Endothelial cell of umbilical vein (primary cell): ENCODE data around the gene GPATCH4. TPM values are rescaled to one million over a fixed set of nuclear protein-coding genes. Genes with fewer than 3 reads are reported as not detected.

Experiments used
- BruUV-seq: library from RNA; stranded (reverse); fragments of 400-500 nt; replicated peaks from 2 replicates; lab custom pipeline; 2021; lab: Mats Ljungman, UMichigan
- CTCF ChIA-PET: fragments of 300-600, 350-600 bp; sonication (Branson Sonifier 250); formaldehyde crosslinking; loops from one replicate; lab custom pipeline; 2021; ENCODE audit warnings: antibody characterized with exemption, inconsistent platforms; lab: Charles Lee
- POLR2A ChIA-PET: fragments of 300-600, 350-600 bp; sonication (Branson Sonifier 250); formaldehyde crosslinking; loops from one replicate; lab custom pipeline; 2021; ENCODE audit warnings: antibody characterized with exemption, inconsistent platforms; lab: Charles Lee
- DNase-seq: peaks from one replicate; pipeline ENCODE4 v3.0.0-alpha.2; 2011; ENCODE audit warnings: low read depth, low spot score
- FAIRE-seq: peaks from 2 replicates; lab custom pipeline; 2011; peaks lifted over from hg19 to GRCh38; lab: Jason Lieb, UNC
- H2AFZ ChIP-seq: 2 replicates; pipeline ENCODE4 v1.6.0; 2012; ENCODE audit warnings: low read depth, low read length, control low read depth, inconsistent platforms
- H3K27ac ChIP-seq: 2 replicates; pipeline ENCODE4 v1.5.1; 2011; ENCODE audit warnings: low read depth, mild to moderate bottlenecking, control low read depth, low read length, moderate library complexity; ENCODE audit not compliant: insufficient read depth
- H3K27me3 ChIP-seq, 2 experiments: 2 replicates each; pipeline versions ENCODE4 v1.6.0 to v1.6.1; 2011; ENCODE audit warnings: low read length in 2 of 2, mixed read lengths in 1 of 2; ENCODE audit not compliant: control insufficient read depth in 2 of 2, insufficient read depth in 2 of 2
- H3K36me3 ChIP-seq, 2 experiments: 2 replicates in 1 of 2; 3 replicates in 1 of 2; pipeline ENCODE4 v1.5.1; 2011; ENCODE audit warnings: low read length in 2 of 2, mild to moderate bottlenecking in 1 of 2, moderate library complexity in 1 of 2; ENCODE audit not compliant: control insufficient read depth in 2 of 2, insufficient read depth in 2 of 2; ENCODE audit errors: extremely low read depth in 1 of 2
- H3K4me1 ChIP-seq: 3 replicates; pipeline ENCODE4 v1.5.1; 2011; ENCODE audit warnings: mild to moderate bottlenecking, low read length; ENCODE audit not compliant: control insufficient read depth, insufficient read depth; ENCODE audit errors: extremely low read depth
- H3K4me2 ChIP-seq: 2 replicates; pipeline ENCODE4 v1.6.1; 2011; ENCODE audit warnings: low read length, control low read depth, mixed read lengths; ENCODE audit not compliant: insufficient read depth
- H3K4me3 ChIP-seq, 3 experiments: fragments of 200-600 bp in 1 of 3; sonication (generic), shearing (Covaris generic) in 1 of 3; replicated peaks in 1 of 3; 2 replicates each; pipeline ENCODE4 v1.5.1; 2011 to 2016; ENCODE audit warnings: control low read depth in 3 of 3, low read length in 3 of 3, mild to moderate bottlenecking in 2 of 3, inconsistent platforms in 1 of 3, low read depth in 1 of 3, moderate library complexity in 1 of 3; ENCODE audit not compliant: insufficient read depth in 1 of 3
- H3K79me2 ChIP-seq: 2 replicates; pipeline ENCODE4 v1.6.0; 2012; ENCODE audit warnings: low read length, inconsistent platforms; ENCODE audit not compliant: control insufficient read depth, insufficient read depth
- H3K9ac ChIP-seq: replicated peaks from 2 replicates; pipeline ENCODE3; 2011; ENCODE audit warnings: low read length, control low read depth; ENCODE audit not compliant: insufficient read depth; ENCODE audit errors: extremely low read depth
- H3K9me1 ChIP-seq: replicated peaks from 3 replicates; pipeline ENCODE4 v1.6.0; 2011; ENCODE audit warnings: mild to moderate bottlenecking, low read length; ENCODE audit not compliant: control insufficient read depth, insufficient read depth; ENCODE audit errors: extremely low read depth
- H3K9me3 ChIP-seq: replicated peaks from 2 replicates; pipeline ENCODE4 v1.5.1; 2012; ENCODE audit warnings: low read length, inconsistent platforms; ENCODE audit not compliant: control insufficient read depth, insufficient read depth
- H4K20me1 ChIP-seq: replicated peaks from 2 replicates; pipeline ENCODE3; 2011; ENCODE audit warnings: mild to moderate bottlenecking, low read length; ENCODE audit not compliant: control insufficient read depth, insufficient read depth; ENCODE audit errors: extremely low read depth
- EZH2 ChIP-seq: IDR thresholded peaks from 2 replicates; pipeline ENCODE4 v1.6.1; 2012; ENCODE audit warnings: borderline replicate concordance, low read depth, mild to moderate bottlenecking, moderate library complexity, low read length, inconsistent platforms; ENCODE audit not compliant: severe bottlenecking
- FOS ChIP-seq: IDR thresholded peaks from 2 replicates; pipeline ENCODE4 v1.6.1; 2011; ENCODE audit warnings: mild to moderate bottlenecking, low read length, moderate library complexity, borderline replicate concordance; ENCODE audit not compliant: insufficient read depth
- GATA2 ChIP-seq: IDR thresholded peaks from 2 replicates; pipeline ENCODE4 v1.7.0; 2011; ENCODE audit warnings: low read depth, mild to moderate bottlenecking, moderate library complexity, mixed read lengths, low read length; ENCODE audit not compliant: insufficient read length, insufficient read depth
- JUN ChIP-seq: IDR thresholded peaks from 2 replicates; pipeline ENCODE4 v1.6.1; 2011; ENCODE audit warnings: borderline replicate concordance, low read depth; ENCODE audit not compliant: insufficient read length, insufficient read depth
- MYC ChIP-seq: IDR thresholded peaks from one replicate; pipeline ENCODE4 v1.6.1; 2011; ENCODE audit warnings: mild to moderate bottlenecking, low read depth, low read length
- POLR2A ChIP-seq: IDR thresholded peaks from 2 replicates; pipeline ENCODE4 v1.6.1; 2012; ENCODE audit warnings: low read depth, mild to moderate bottlenecking, control low read depth, low read length
- POLR2AphosphoS5 ChIP-seq: IDR thresholded peaks from 2 replicates; pipeline ENCODE4 v1.6.1; 2012; ENCODE audit warnings: low read depth, mild to moderate bottlenecking, control low read depth, low read length, moderate library complexity; ENCODE audit not compliant: insufficient read depth
- dilution Hi-C: fragments of 300-500 bp; cut with MboI; formaldehyde crosslinking; loops from one replicate; pipeline ENCODE4 v1.15.0; 2019; ENCODE audit warnings: low sequenced_read_pairs; ENCODE audit not compliant: extremely low pct_ligation_motif_present
- intact Hi-C: fragments of 100-400 bp; cut with micrococcal nuclease; formaldehyde crosslinking; loops from one replicate; pipeline ENCODE4 v1.10.0; 2022
- polyA plus RNA-seq, 4 experiments: library from polyadenylated mRNA; depleted of rRNA in 3 of 4; stranded (reverse) in 3 of 4; unstranded in 1 of 4; fragments of >200 nt; gene quantifications; 2 replicates each; pipeline versions ENCODE4 v1.2.1 to v1.2.3, GENCODE V29; 2011 to 2012; ENCODE audit warnings: missing spikeins in 1 of 4
- total RNA-seq: library from RNA; stranded (reverse); gene quantifications from 2 replicates; pipeline ENCODE4 v1.2.3, GENCODE V29; 2021
- TF ChIP-seq, protein P1 (sequence below), 2 donors: IDR thresholded peaks; 1 replicate in 1 of 2; 2 replicates in 1 of 2; pipeline ENCODE4 v1.5.1; 2011; ENCODE audit warnings: low read length in 2 of 2, mild to moderate bottlenecking in 2 of 2, moderate library complexity in 2 of 2, control low read depth in 1 of 2, inconsistent platforms in 1 of 2, low read depth in 1 of 2; ENCODE audit not compliant: insufficient read depth in 1 of 2; ENCODE audit errors: extremely low read depth in 1 of 2
- TF ChIP-seq, protein P2 (sequence below): IDR thresholded peaks from 2 replicates; pipeline ENCODE4 v1.6.1; 2011; ENCODE audit not compliant: insufficient read depth, insufficient read length

GPATCH4 gene
- total and polyA plus RNA-seq, 2 donors (not counting 3 experiments of a cell fraction or from before 2014, with no cell fraction given), result 22.4 to 29.2 TPM

DNA sequence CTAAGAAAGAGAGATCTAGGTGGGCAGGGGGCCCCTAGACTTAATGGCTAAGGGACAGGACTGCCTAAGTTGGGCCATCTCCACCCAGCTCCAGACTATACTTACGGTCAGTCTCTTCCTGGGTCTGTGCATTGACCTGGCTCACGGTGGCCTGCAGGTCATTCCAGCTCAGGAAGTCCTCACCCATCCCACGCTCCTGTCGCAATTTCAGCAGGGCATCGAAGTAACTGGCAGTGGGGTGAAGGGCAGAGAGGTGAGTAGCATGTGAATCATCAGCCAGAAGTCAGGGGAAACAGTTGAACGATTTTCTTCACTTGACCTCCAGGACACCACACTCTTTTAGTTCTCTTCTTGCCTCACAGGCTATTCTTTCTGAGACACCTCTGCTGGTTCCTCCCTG is 49.4 kb downstream of the GPATCH4 start:
- POLR2A ChIA-PET, result no interaction called here
- no peaks in the 10 kb centered on the region for H3K79me2 ChIP-seq
- no TSS peak for BruUV-seq
- dilution Hi-C loops, result no loop called here
- H4K20me1 ChIP-seq, result no peaks in the 10 kb centered on the region
- DNase-seq (no peak), FAIRE-seq (no peak)
- H3K9ac ChIP-seq, result no peak overlapping the region
- no peaks in the 10 kb centered on the region for H3K9me3 ChIP-seq
- intact Hi-C loops, result no loop called here
- H3K4me2 ChIP-seq, result no peak overlapping the region
- H3K4me1 ChIP-seq, result no peaks in the 10 kb centered on the region
- H3K36me3 ChIP-seq, result peaks cover 12 to 26% of the 10 kb centered on the region in 2 experiments
- TF ChIP-seq FOS (no peak), EZH2 (no peak)
- no peaks in the 10 kb centered on the region for H3K9me1 ChIP-seq
- no peak overlapping the region for H2AFZ ChIP-seq
- CTCF ChIA-PET, result interaction anchor here (2.5 kb wide), 1 partner anchor 71 kb away, joined by 14 read pairs; no protein-coding TSS in a partner anchor
- no peak overlapping the region for H3K4me3 ChIP-seq
- no peaks in the 10 kb centered on the region for H3K27me3 ChIP-seq
- H3K27ac ChIP-seq, result no peak overlapping the region

DNA sequence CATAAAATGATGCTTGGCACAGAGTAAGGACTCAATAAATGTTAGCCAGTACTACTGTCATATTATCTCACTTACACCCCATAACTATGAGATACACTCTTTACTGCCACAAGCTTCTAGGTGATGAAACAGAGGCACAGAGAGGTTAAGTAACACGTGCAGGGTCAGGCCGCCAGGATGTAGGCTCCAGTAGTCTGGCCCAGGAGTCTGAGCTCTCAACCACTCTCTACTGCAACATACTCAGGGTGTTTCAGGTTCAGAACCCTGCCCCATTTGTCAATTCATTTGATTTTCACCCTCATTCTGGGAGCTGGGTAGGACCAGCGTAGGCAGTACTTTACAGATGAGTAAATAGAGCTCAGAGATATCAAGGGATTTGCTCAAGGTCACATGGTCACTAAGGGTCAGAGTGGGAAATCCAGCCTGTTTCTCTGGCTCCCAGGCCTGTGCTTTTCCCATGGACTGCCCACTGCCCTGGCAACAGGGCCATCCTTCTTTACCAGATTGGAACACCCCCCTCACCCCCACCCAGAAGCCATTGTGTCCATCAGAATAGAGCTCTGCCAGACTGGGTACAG is 50.1 kb downstream of the GPATCH4 start:
- H4K20me1 ChIP-seq, result no peaks in the 10 kb centered on the region
- no peak overlapping the region for H3K9ac ChIP-seq
- TF ChIP-seq JUN (no peak), GATA2 (no peak), MYC (no peak), POLR2AphosphoS5 (no peak), FOS (no peak), EZH2 (no peak), POLR2A (no peak)
- TF ChIP-seq, protein P1, sequence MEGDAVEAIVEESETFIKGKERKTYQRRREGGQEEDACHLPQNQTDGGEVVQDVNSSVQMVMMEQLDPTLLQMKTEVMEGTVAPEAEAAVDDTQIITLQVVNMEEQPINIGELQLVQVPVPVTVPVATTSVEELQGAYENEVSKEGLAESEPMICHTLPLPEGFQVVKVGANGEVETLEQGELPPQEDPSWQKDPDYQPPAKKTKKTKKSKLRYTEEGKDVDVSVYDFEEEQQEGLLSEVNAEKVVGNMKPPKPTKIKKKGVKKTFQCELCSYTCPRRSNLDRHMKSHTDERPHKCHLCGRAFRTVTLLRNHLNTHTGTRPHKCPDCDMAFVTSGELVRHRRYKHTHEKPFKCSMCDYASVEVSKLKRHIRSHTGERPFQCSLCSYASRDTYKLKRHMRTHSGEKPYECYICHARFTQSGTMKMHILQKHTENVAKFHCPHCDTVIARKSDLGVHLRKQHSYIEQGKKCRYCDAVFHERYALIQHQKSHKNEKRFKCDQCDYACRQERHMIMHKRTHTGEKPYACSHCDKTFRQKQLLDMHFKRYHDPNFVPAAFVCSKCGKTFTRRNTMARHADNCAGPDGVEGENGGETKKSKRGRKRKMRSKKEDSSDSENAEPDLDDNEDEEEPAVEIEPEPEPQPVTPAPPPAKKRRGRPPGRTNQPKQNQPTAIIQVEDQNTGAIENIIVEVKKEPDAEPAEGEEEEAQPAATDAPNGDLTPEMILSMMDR (IDR thresholded peaks at IDR 0.05; ENCODE audit: extremely low read depth in 1 of 2, insufficient read depth in 1 of 2, low read depth in 1 of 2, low read length in 2 of 2), result no peak
- TF ChIP-seq, protein P2, sequence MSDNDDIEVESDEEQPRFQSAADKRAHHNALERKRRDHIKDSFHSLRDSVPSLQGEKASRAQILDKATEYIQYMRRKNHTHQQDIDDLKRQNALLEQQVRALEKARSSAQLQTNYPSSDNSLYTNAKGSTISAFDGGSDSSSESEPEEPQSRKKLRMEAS, result no peak
- POLR2A ChIA-PET, result interaction anchor here (0.6 kb wide), 1 partner anchor 78 kb away, joined by 6 read pairs; no protein-coding TSS in a partner anchor
- H2AFZ ChIP-seq, result no peak overlapping the region
- H3K36me3 ChIP-seq, result peaks cover 11 to 24% of the 10 kb centered on the region in 2 experiments
- H3K27ac ChIP-seq, result no peak overlapping the region
- no peaks in the 10 kb centered on the region for H3K27me3 ChIP-seq
- no peak for FAIRE-seq
- no peaks in the 10 kb centered on the region for H3K4me1 ChIP-seq
- dilution Hi-C loops (no loop called here), intact Hi-C loops (no loop called here)
- no peaks in the 10 kb centered on the region for H3K9me3 ChIP-seq
- H3K4me2 ChIP-seq, result no peak overlapping the region
- H3K79me2 ChIP-seq, result no peaks in the 10 kb centered on the region
- DNase-seq, result no peak
- CTCF ChIA-PET, result interaction anchor here (1.3 to 2.5 kb wide), 2 partner anchors 70 to 166 kb away, joined by 5 to 14 read pairs; no protein-coding TSS in a partner anchor
- H3K4me3 ChIP-seq, result no peak overlapping the region
- BruUV-seq, result no TSS peak
- no peaks in the 10 kb centered on the region for H3K9me1 ChIP-seq
